Measurements from ENCODE around the gene NKX2-4. TPM values are rescaled to one million over a fixed set of nuclear protein-coding genes. Genes with fewer than 3 reads are reported as not detected.
A peak's percentile ranks its signal among the peaks of the same experiment; 100 is the strongest.

NKX2-4 gene
- total and polyA plus RNA-seq, 2 of the 4 experiments (the other 2 are of a cell fraction) = not detected

DNA sequence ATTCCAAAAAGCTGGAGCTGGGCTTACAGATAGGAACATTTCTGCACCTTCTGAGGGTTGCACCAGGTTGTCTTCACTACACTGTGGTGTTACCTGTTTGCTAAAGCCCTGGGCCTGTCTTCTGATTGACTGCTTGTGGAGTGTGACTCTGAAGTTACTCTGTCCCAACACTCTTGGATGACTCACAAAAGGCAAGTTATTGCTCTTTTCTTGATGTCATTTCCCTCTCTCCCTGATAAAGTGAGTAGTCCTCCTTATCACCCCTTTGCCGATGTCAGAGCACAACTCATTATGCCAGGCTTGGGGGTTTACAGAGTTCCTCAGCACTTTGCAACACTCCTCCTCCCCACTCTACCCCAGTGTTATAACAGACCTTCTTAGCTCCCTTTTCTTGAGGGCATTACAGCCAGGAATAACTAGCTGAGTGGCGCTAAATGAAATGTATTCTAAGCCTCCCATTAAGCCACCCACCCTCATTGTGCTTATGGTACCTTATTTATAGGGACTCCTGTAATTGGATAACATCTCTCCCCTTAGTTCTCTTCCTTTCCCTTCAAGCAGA, 36.1 kb upstream of the NKX2-4 start:
- H4K8ac ChIP-seq (ENCODE audit: low read depth in 2 of 2, low read length in 2 of 2) = no peak overlapping the region
- no peak overlapping the region for H3K18ac ChIP-seq (ENCODE audit: low read depth, low read length)
- ChIA-PET POLR2A (ENCODE audit: unreplicated experiment) (interaction anchor here (0.6 kb wide), 1 partner anchor 145 kb away, joined by 3 read pairs; no protein-coding TSS in a partner anchor), CTCF (no interaction called here)
- H3K4me1 ChIP-seq (ENCODE audit: control insufficient read depth, insufficient read depth, low read length) = no peaks in the 10 kb centered on the region
- TF ChIP-seq RFX5 (IDR thresholded peaks at IDR 0.05; ENCODE audit: low read depth, low read length) (no peak), NFE2L2 (IDR thresholded peaks at IDR 0.05; ENCODE audit: low read depth, low read length) (no peak), CEBPB (IDR thresholded peaks at IDR 0.05; ENCODE audit: low read depth, low read length) (no peak), BHLHE40 (IDR thresholded peaks at IDR 0.05; ENCODE audit: low read depth, low read length) (no peak), MAFK (IDR thresholded peaks at IDR 0.05; ENCODE audit: low read depth, low read length) (no peak)
- TF ChIP-seq, protein P1, sequence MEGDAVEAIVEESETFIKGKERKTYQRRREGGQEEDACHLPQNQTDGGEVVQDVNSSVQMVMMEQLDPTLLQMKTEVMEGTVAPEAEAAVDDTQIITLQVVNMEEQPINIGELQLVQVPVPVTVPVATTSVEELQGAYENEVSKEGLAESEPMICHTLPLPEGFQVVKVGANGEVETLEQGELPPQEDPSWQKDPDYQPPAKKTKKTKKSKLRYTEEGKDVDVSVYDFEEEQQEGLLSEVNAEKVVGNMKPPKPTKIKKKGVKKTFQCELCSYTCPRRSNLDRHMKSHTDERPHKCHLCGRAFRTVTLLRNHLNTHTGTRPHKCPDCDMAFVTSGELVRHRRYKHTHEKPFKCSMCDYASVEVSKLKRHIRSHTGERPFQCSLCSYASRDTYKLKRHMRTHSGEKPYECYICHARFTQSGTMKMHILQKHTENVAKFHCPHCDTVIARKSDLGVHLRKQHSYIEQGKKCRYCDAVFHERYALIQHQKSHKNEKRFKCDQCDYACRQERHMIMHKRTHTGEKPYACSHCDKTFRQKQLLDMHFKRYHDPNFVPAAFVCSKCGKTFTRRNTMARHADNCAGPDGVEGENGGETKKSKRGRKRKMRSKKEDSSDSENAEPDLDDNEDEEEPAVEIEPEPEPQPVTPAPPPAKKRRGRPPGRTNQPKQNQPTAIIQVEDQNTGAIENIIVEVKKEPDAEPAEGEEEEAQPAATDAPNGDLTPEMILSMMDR (conservative IDR thresholded peaks at IDR 0.05; ENCODE audit: low read depth, low read length) = no peak
- intact Hi-C loops (cut with micrococcal nuclease) = no loop called here
- no peak overlapping the region for H3K9ac ChIP-seq (ENCODE audit: low read depth, low read length)
- no peaks in the 10 kb centered on the region for H3K36me3 ChIP-seq (ENCODE audit: control insufficient read depth, insufficient read depth, low read length)
- no peak overlapping the region for H4K5ac ChIP-seq (ENCODE audit: low read depth, low read length)
- H2AK5ac ChIP-seq (ENCODE audit: low read depth, low read length) = no peak overlapping the region
- H3K23ac ChIP-seq (ENCODE audit: low read depth, low read length) = no peak overlapping the region
- no peak overlapping the region for H4K91ac ChIP-seq (ENCODE audit: insufficient read depth, low read depth, low read length)
- H3K79me1 ChIP-seq (ENCODE audit: low read depth in 1 of 2, low read length in 2 of 2) = no peaks in the 10 kb centered on the region
- H3K9me1 ChIP-seq (ENCODE audit: insufficient read depth, low read length) = no peaks in the 10 kb centered on the region
- no peak overlapping the region for H2AFZ ChIP-seq (replicated peaks; ENCODE audit: low read length, poor library complexity)
- no peak overlapping the region for H3K56ac ChIP-seq (ENCODE audit: extremely low read depth, insufficient read depth, low read length)
- H2BK5ac ChIP-seq (ENCODE audit: low read depth, low read length, poor library complexity, severe bottlenecking) = no peak overlapping the region
- dilution Hi-C loops (cut with HindIII; ENCODE audit: low sequenced_read_pairs, unreplicated experiment) = no loop called here
- H3K4me2 ChIP-seq (ENCODE audit: low read depth, low read length) = no peak overlapping the region
- peaks cover 4% of the 10 kb centered on the region for H3K27me3 ChIP-seq (ENCODE audit: control insufficient read depth, insufficient read depth, low read length)
- H4K20me1 ChIP-seq (ENCODE audit: insufficient read depth, low read length) = no peaks in the 10 kb centered on the region
- no peaks in the 10 kb centered on the region for H3K9me3 ChIP-seq (ENCODE audit: control insufficient read depth, insufficient read depth, low read length)
- BruUV-seq (replicated peaks) = no TSS peak
- H2BK15ac ChIP-seq (ENCODE audit: low read depth, low read length) = no peak overlapping the region
- H2BK120ac ChIP-seq (ENCODE audit: low read depth, low read length) = no peak overlapping the region
- no peak overlapping the region for H2BK20ac ChIP-seq (ENCODE audit: low read depth, low read length)
- no peak overlapping the region for H3K14ac ChIP-seq (replicated peaks; ENCODE audit: low read depth, low read length)
- no CpG with 5 or more reads among the region's 2 CpGs for WGBS, 2 experiments (ENCODE audit: extremely low coverage in 2 of 2, insufficient read length in 1 of 2)
- DNase-seq = peak; percentile 31
- H2AK9ac ChIP-seq (replicated peaks; ENCODE audit: low read depth, low read length, poor library complexity) = no peak overlapping the region
- no peak overlapping the region for H3K4ac ChIP-seq (ENCODE audit: low read depth, low read length)
- in situ Hi-C loops (cut with MboI; ENCODE audit: low sequenced_read_pairs) = no loop called here
- H3K4me3 ChIP-seq (ENCODE audit: insufficient read depth, low read depth, low read length) = no peak overlapping the region
- ATAC-seq (ENCODE audit: low read depth) = no peak
- no peak overlapping the region for H3K27ac ChIP-seq (ENCODE audit: insufficient read depth, low read length)

All from IMR-90 (cell line).